Endothelial cell of umbilical vein (primary cell): ENCODE data around the gene DOCK6. TPM values are rescaled to one million over a fixed set of nuclear protein-coding genes. Genes with fewer than 3 reads are reported as not detected.

Experiments used
- BruUV-seq: library from RNA; stranded (reverse); fragments of 400-500 nt; replicated peaks from 2 replicates; lab custom pipeline; 2021; lab: Mats Ljungman, UMichigan
- CTCF ChIA-PET: fragments of 300-600, 350-600 bp; sonication (Branson Sonifier 250); formaldehyde crosslinking; loops from one replicate; lab custom pipeline; 2021; ENCODE audit warnings: antibody characterized with exemption, inconsistent platforms; lab: Charles Lee
- POLR2A ChIA-PET: fragments of 300-600, 350-600 bp; sonication (Branson Sonifier 250); formaldehyde crosslinking; loops from one replicate; lab custom pipeline; 2021; ENCODE audit warnings: antibody characterized with exemption, inconsistent platforms; lab: Charles Lee
- DNase-seq: peaks from one replicate; pipeline ENCODE4 v3.0.0-alpha.2; 2011; ENCODE audit warnings: low read depth, low spot score
- FAIRE-seq: peaks from 2 replicates; lab custom pipeline; 2011; peaks lifted over from hg19 to GRCh38; lab: Jason Lieb, UNC
- H2AFZ ChIP-seq: 2 replicates; pipeline ENCODE4 v1.6.0; 2012; ENCODE audit warnings: low read depth, low read length, control low read depth, inconsistent platforms
- H3K27ac ChIP-seq: 2 replicates; pipeline ENCODE4 v1.5.1; 2011; ENCODE audit warnings: low read depth, mild to moderate bottlenecking, control low read depth, low read length, moderate library complexity; ENCODE audit not compliant: insufficient read depth
- H3K27me3 ChIP-seq, 2 experiments: 2 replicates each; pipeline versions ENCODE4 v1.6.0 to v1.6.1; 2011; ENCODE audit warnings: low read length in 2 of 2, mixed read lengths in 1 of 2; ENCODE audit not compliant: control insufficient read depth in 2 of 2, insufficient read depth in 2 of 2
- H3K36me3 ChIP-seq, 2 experiments: 2 replicates in 1 of 2; 3 replicates in 1 of 2; pipeline ENCODE4 v1.5.1; 2011; ENCODE audit warnings: low read length in 2 of 2, mild to moderate bottlenecking in 1 of 2, moderate library complexity in 1 of 2; ENCODE audit not compliant: control insufficient read depth in 2 of 2, insufficient read depth in 2 of 2; ENCODE audit errors: extremely low read depth in 1 of 2
- H3K4me1 ChIP-seq: 3 replicates; pipeline ENCODE4 v1.5.1; 2011; ENCODE audit warnings: mild to moderate bottlenecking, low read length; ENCODE audit not compliant: control insufficient read depth, insufficient read depth; ENCODE audit errors: extremely low read depth
- H3K4me2 ChIP-seq: 2 replicates; pipeline ENCODE4 v1.6.1; 2011; ENCODE audit warnings: low read length, control low read depth, mixed read lengths; ENCODE audit not compliant: insufficient read depth
- H3K4me3 ChIP-seq, 3 experiments: fragments of 200-600 bp in 1 of 3; sonication (generic), shearing (Covaris generic) in 1 of 3; replicated peaks in 1 of 3; 2 replicates each; pipeline ENCODE4 v1.5.1; 2011 to 2016; ENCODE audit warnings: control low read depth in 3 of 3, low read length in 3 of 3, mild to moderate bottlenecking in 2 of 3, inconsistent platforms in 1 of 3, low read depth in 1 of 3, moderate library complexity in 1 of 3; ENCODE audit not compliant: insufficient read depth in 1 of 3
- H3K79me2 ChIP-seq: 2 replicates; pipeline ENCODE4 v1.6.0; 2012; ENCODE audit warnings: low read length, inconsistent platforms; ENCODE audit not compliant: control insufficient read depth, insufficient read depth
- H3K9ac ChIP-seq: replicated peaks from 2 replicates; pipeline ENCODE3; 2011; ENCODE audit warnings: low read length, control low read depth; ENCODE audit not compliant: insufficient read depth; ENCODE audit errors: extremely low read depth
- H3K9me1 ChIP-seq: replicated peaks from 3 replicates; pipeline ENCODE4 v1.6.0; 2011; ENCODE audit warnings: mild to moderate bottlenecking, low read length; ENCODE audit not compliant: control insufficient read depth, insufficient read depth; ENCODE audit errors: extremely low read depth
- H3K9me3 ChIP-seq: replicated peaks from 2 replicates; pipeline ENCODE4 v1.5.1; 2012; ENCODE audit warnings: low read length, inconsistent platforms; ENCODE audit not compliant: control insufficient read depth, insufficient read depth
- H4K20me1 ChIP-seq: replicated peaks from 2 replicates; pipeline ENCODE3; 2011; ENCODE audit warnings: mild to moderate bottlenecking, low read length; ENCODE audit not compliant: control insufficient read depth, insufficient read depth; ENCODE audit errors: extremely low read depth
- CTCF ChIP-seq, 2 donors: IDR thresholded peaks; 1 replicate in 1 of 2; 2 replicates in 1 of 2; pipeline ENCODE4 v1.5.1; 2011; ENCODE audit warnings: low read length in 2 of 2, mild to moderate bottlenecking in 2 of 2, moderate library complexity in 2 of 2, control low read depth in 1 of 2, inconsistent platforms in 1 of 2, low read depth in 1 of 2; ENCODE audit not compliant: insufficient read depth in 1 of 2; ENCODE audit errors: extremely low read depth in 1 of 2
- EZH2 ChIP-seq: IDR thresholded peaks from 2 replicates; pipeline ENCODE4 v1.6.1; 2012; ENCODE audit warnings: borderline replicate concordance, low read depth, mild to moderate bottlenecking, moderate library complexity, low read length, inconsistent platforms; ENCODE audit not compliant: severe bottlenecking
- FOS ChIP-seq: IDR thresholded peaks from 2 replicates; pipeline ENCODE4 v1.6.1; 2011; ENCODE audit warnings: mild to moderate bottlenecking, low read length, moderate library complexity, borderline replicate concordance; ENCODE audit not compliant: insufficient read depth
- GATA2 ChIP-seq: IDR thresholded peaks from 2 replicates; pipeline ENCODE4 v1.7.0; 2011; ENCODE audit warnings: low read depth, mild to moderate bottlenecking, moderate library complexity, mixed read lengths, low read length; ENCODE audit not compliant: insufficient read length, insufficient read depth
- JUN ChIP-seq: IDR thresholded peaks from 2 replicates; pipeline ENCODE4 v1.6.1; 2011; ENCODE audit warnings: borderline replicate concordance, low read depth; ENCODE audit not compliant: insufficient read length, insufficient read depth
- MAX ChIP-seq: IDR thresholded peaks from 2 replicates; pipeline ENCODE4 v1.6.1; 2011; ENCODE audit not compliant: insufficient read depth, insufficient read length
- MYC ChIP-seq: IDR thresholded peaks from one replicate; pipeline ENCODE4 v1.6.1; 2011; ENCODE audit warnings: mild to moderate bottlenecking, low read depth, low read length
- POLR2A ChIP-seq: IDR thresholded peaks from 2 replicates; pipeline ENCODE4 v1.6.1; 2012; ENCODE audit warnings: low read depth, mild to moderate bottlenecking, control low read depth, low read length
- POLR2AphosphoS5 ChIP-seq: IDR thresholded peaks from 2 replicates; pipeline ENCODE4 v1.6.1; 2012; ENCODE audit warnings: low read depth, mild to moderate bottlenecking, control low read depth, low read length, moderate library complexity; ENCODE audit not compliant: insufficient read depth
- dilution Hi-C: fragments of 300-500 bp; cut with MboI; formaldehyde crosslinking; loops from one replicate; pipeline ENCODE4 v1.15.0; 2019; ENCODE audit warnings: low sequenced_read_pairs; ENCODE audit not compliant: extremely low pct_ligation_motif_present
- intact Hi-C: fragments of 100-400 bp; cut with micrococcal nuclease; formaldehyde crosslinking; loops from one replicate; pipeline ENCODE4 v1.10.0; 2022
- polyA plus RNA-seq, 4 experiments: library from polyadenylated mRNA; depleted of rRNA in 3 of 4; stranded (reverse) in 3 of 4; unstranded in 1 of 4; fragments of >200 nt; gene quantifications; 2 replicates each; pipeline versions ENCODE4 v1.2.1 to v1.2.3, GENCODE V29; 2011 to 2012; ENCODE audit warnings: missing spikeins in 1 of 4
- total RNA-seq: library from RNA; stranded (reverse); gene quantifications from 2 replicates; pipeline ENCODE4 v1.2.3, GENCODE V29; 2021

The DOCK6 gene
- total and polyA plus RNA-seq, 2 donors (not counting 3 experiments of a cell fraction or from before 2014, with no cell fraction given): 126 to 334 TPM

- ChIA-PET CTCF (interaction anchor here (0.9 to 2.5 kb wide), 8 partner anchors 8 to 117 kb away, joined by 3 to 16 read pairs (median 6); no protein-coding TSS in a partner anchor), POLR2A (interaction anchor here (0.9 kb wide), 1 partner anchor 22 kb away, joined by 4 read pairs; no protein-coding TSS in a partner anchor)
- no peaks in the 10 kb centered on the region for H3K36me3 ChIP-seq
- peak overlapping the region; percentile 24 for H3K9ac ChIP-seq
- TF ChIP-seq EZH2: no peak
- peak; percentile 66 for TF ChIP-seq POLR2AphosphoS5
- no peak for TF ChIP-seq GATA2
- TF ChIP-seq POLR2A: peak; percentile 43
- TF ChIP-seq MYC: peak; percentile 58
- peak; percentile 89 for TF ChIP-seq MAX
- dilution Hi-C loops (no loop called here), intact Hi-C loops (loop anchor here (1.0 kb wide), 1 partner anchor 11 kb away; no protein-coding TSS in a partner anchor)
- no peak overlapping the region for H3K4me2 ChIP-seq
- TSS peak; percentile 37 for BruUV-seq
- H3K27ac ChIP-seq: peak overlapping the region; percentile 64
- peak overlapping the region; percentile 2 for H2AFZ ChIP-seq
- peak; percentile 70 for DNase-seq
- FAIRE-seq: peak; percentile 99
- peaks cover 22% of the 10 kb centered on the region for H3K79me2 ChIP-seq
- H4K20me1 ChIP-seq: no peaks in the 10 kb centered on the region
- no peaks in the 10 kb centered on the region for H3K27me3 ChIP-seq
- peaks cover 43% of the 10 kb centered on the region for H3K4me1 ChIP-seq
- no peak overlapping the region for H3K4me3 ChIP-seq
- H3K9me1 ChIP-seq: no peaks in the 10 kb centered on the region
- H3K9me3 ChIP-seq: no peaks in the 10 kb centered on the region
These were observed 2.3 kb upstream of the DOCK6 start for GRCh38 chr19:11264452-11265176.

- FAIRE-seq (no peak), DNase-seq (no peak)
- intact Hi-C loops: loop anchor here (1.0 kb wide), 1 partner anchor 10 kb away; no protein-coding TSS in a partner anchor
- no TSS peak for BruUV-seq
- H3K4me2 ChIP-seq: no peak overlapping the region
- POLR2A ChIA-PET: no interaction called here
- no peaks in the 10 kb centered on the region for H3K9me1 ChIP-seq
- TF ChIP-seq GATA2 (no peak), CTCF (IDR thresholded peaks at IDR 0.05; ENCODE audit: extremely low read depth in 1 of 2, insufficient read depth in 1 of 2, low read depth in 1 of 2, low read length in 2 of 2) (no peak), POLR2AphosphoS5 (no peak), EZH2 (no peak), MYC (no peak), MAX (no peak), POLR2A (no peak), FOS (no peak), JUN (no peak)
- H3K4me3 ChIP-seq: no peak overlapping the region
- H3K79me2 ChIP-seq: peaks cover 27% of the 10 kb centered on the region
- no peak overlapping the region for H3K9ac ChIP-seq
- no peak overlapping the region for H3K27ac ChIP-seq
- H3K9me3 ChIP-seq: no peaks in the 10 kb centered on the region
- no peaks in the 10 kb centered on the region for H3K36me3 ChIP-seq
- H3K4me1 ChIP-seq: peaks cover 37% of the 10 kb centered on the region
- CTCF ChIA-PET: interaction anchor here (1.1 to 2.5 kb wide), 4 partner anchors 9 to 117 kb away, joined by 4 to 16 read pairs (median 8); no protein-coding TSS in a partner anchor
- dilution Hi-C loops: no loop called here
- no peaks in the 10 kb centered on the region for H4K20me1 ChIP-seq
- no peak overlapping the region for H2AFZ ChIP-seq
- H3K27me3 ChIP-seq: no peaks in the 10 kb centered on the region
These were observed 1.4 kb upstream of the DOCK6 start for GRCh38 chr19:11263726-11264125.
